ENCODE results near the gene KIF6. TPM values are rescaled to one million over a fixed set of nuclear protein-coding genes. Genes with fewer than 3 reads are reported as not detected.

The KIF6 gene
- total and polyA plus RNA-seq, 2 of the 8 experiments (the other 6 are each of a cell fraction or from before 2014, with no cell fraction given), result 0.53 to 0.65 TPM

DNA sequence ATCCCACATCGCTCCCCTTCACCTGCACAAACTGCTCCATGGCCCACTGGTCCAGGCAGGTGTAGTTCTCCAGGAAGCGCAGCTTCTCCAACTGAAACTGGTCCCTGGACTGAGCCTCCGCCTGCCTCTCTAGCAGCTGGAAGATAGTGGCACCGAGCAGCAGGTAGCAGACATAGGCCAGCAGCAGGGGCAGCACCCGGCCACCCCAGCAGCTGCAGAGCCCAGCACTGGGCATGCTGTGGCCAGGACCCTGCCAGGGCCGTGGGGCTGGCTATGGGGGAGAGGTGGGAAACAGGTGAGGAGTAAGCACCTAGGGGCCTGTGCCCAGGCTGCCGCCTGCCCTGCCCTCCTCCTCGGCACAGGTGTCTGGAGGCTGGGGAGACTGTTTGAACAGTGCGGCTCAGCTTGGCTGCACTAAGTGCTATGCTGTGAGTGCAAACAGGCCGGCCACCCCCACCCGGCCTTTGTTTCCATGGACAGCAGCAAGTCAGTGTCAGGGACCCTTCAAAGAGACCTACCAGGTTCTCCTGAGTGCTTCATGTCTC lies 402.8 kb downstream of the KIF6 start, which contains the start of gene KCNK16:
Gene KCNK16 (minus strand): TSS at position 397 of the 545 bp plus-strand sequence. CDS start 162 bp downstream, at position 235.
- no peak within 1 kb of the TSS for H3K23ac ChIP-seq (ENCODE audit: insufficient read length)
- H3K4me3 ChIP-seq (ENCODE audit: extremely low read depth in 1 of 4, insufficient read depth in 2 of 4, low read depth in 3 of 4, low read length in 4 of 4), result no peak within 1 kb of the TSS
- no peaks in the 10 kb centered on the region; the same call in 1 of the 2 replicates for H3K79me1 ChIP-seq (ENCODE audit: low read depth, low read length)
- H3K14ac ChIP-seq (ENCODE audit: insufficient read length), result no peak within 1 kb of the TSS
- no peak within 1 kb of the TSS for H3K4ac ChIP-seq (replicated peaks; ENCODE audit: insufficient read length, low read depth, low read length)
- H2BK20ac ChIP-seq (ENCODE audit: low read length), result no peak within 1 kb of the TSS
- no peaks in the 10 kb centered on the region for H3K9me3 ChIP-seq (ENCODE audit: insufficient read depth in 2 of 2, low read depth in 1 of 2, low read length in 1 of 2)
- DNase-seq (ENCODE audit: low read depth in 1 of 2, low spot score in 2 of 2) (no peak), FAIRE-seq (no peak)
- H4K20me1 ChIP-seq (replicated peaks in 1 of 2; ENCODE audit: control insufficient read depth in 1 of 2, insufficient read depth in 2 of 2, low read length in 2 of 2), result no peaks in the 10 kb centered on the region
- no peak within 1 kb of the TSS for H2BK5ac ChIP-seq (ENCODE audit: low read depth, low read length)
- H2BK120ac ChIP-seq (replicated peaks; ENCODE audit: low read depth, low read length), result no peak within 1 kb of the TSS
- H3K27me3 ChIP-seq (replicated peaks in 1 of 4; ENCODE audit: control insufficient read depth in 3 of 4, extremely low read depth in 1 of 4, insufficient read depth in 3 of 4, low read length in 3 of 4), result no peaks in the 10 kb centered on the region
- H3K23me2 ChIP-seq (ENCODE audit: low read depth, low read length), result no peaks in the 10 kb centered on the region; the same call in 1 of the 2 replicates
- CTCF ChIA-PET (ENCODE audit: partially characterized antibody), result interaction anchor here (1.1 to 3.3 kb wide), 5 partner anchors 12 to 162 kb away, joined by 3 to 25 read pairs (median 4); no protein-coding TSS in a partner anchor
- WGBS, 2 experiments (ENCODE audit: extremely low coverage in 1 of 2, insufficient coverage in 1 of 2, insufficient read length in 1 of 2, insufficient replicate concordance in 2 of 2, low coverage in 1 of 2, low lambda C conversion rate in 2 of 2, missing lambda C conversion rate in 1 of 2), result 79% methylated on average over 10 of the region's 11 CpGs; no CpG with 5 or more reads in 1 of the 2 experiments
- no peak within 1 kb of the TSS for H2BK15ac ChIP-seq (ENCODE audit: low read length)
- H4K91ac ChIP-seq (replicated peaks; ENCODE audit: insufficient read length, low read length), result no peak within 1 kb of the TSS
- H2BK12ac ChIP-seq (ENCODE audit: low read depth, low read length), result no peak within 1 kb of the TSS
- no peak within 1 kb of the TSS for H3K9ac ChIP-seq (replicated peaks in 1 of 4; ENCODE audit: extremely low read depth in 1 of 4, low read depth in 3 of 4, low read length in 3 of 4)
- H2AK5ac ChIP-seq (ENCODE audit: low read depth, low read length), result no peak within 1 kb of the TSS
- H4K8ac ChIP-seq (ENCODE audit: extremely low read depth, insufficient read depth, low read length), result 0 out of 2 replicates have a peak within 1 kb of the TSS, but pooled peaks have one; percentile 75
- no peak within 1 kb of the TSS for H3K18ac ChIP-seq (ENCODE audit: extremely low read depth, low read length)
- no peak within 1 kb of the TSS for H3K27ac ChIP-seq (ENCODE audit: low read depth, low read length)
- no peak within 1 kb of the TSS for H3K4me2 ChIP-seq (ENCODE audit: insufficient read depth in 1 of 2, low read depth in 2 of 2, low read length in 2 of 2)
- H4K5ac ChIP-seq (ENCODE audit: insufficient read length, low read depth, low read length), result no peak within 1 kb of the TSS
- H3K79me2 ChIP-seq (ENCODE audit: control insufficient read depth in 1 of 2, insufficient read depth in 2 of 2, low read length in 2 of 2), result no peaks in the 10 kb centered on the region; a peak in 1 of 4 replicates
- POLR2A ChIA-PET (ENCODE audit: partially characterized antibody), result no interaction called here
- no peak within 1 kb of the TSS for H2AFZ ChIP-seq (ENCODE audit: low read length)
- no peaks in the 10 kb centered on the region for H3K4me1 ChIP-seq (replicated peaks in 1 of 4; ENCODE audit: control insufficient read depth in 3 of 4, insufficient read depth in 4 of 4, low read length in 3 of 4)
- no peak within 1 kb of the TSS for H3K56ac ChIP-seq (replicated peaks; ENCODE audit: insufficient read length, low read depth, low read length)
- H3K36me3 ChIP-seq (ENCODE audit: control insufficient read depth in 2 of 4, insufficient read depth in 4 of 4, low read length in 3 of 4), result no peaks in the 10 kb centered on the region
- no peak for TF ChIP-seq HDAC2 (IDR thresholded peaks at IDR 0.05; ENCODE audit: borderline replicate concordance in 1 of 2, low read depth in 2 of 2, low read length in 2 of 2)

Data from H1 (cell line).